GM11168 (cell line): ENCODE data around the gene HHATL.

Source experiments
- in situ Hi-C: fragments of 300-500 bp; cut with MboI; formaldehyde crosslinking; loops from one replicate; pipeline ENCODE4 v1.12.0; 2022; ENCODE audit warnings: low sequenced_read_pairs; ENCODE audit not compliant: unreplicated experiment

HHATL gene

DNA sequence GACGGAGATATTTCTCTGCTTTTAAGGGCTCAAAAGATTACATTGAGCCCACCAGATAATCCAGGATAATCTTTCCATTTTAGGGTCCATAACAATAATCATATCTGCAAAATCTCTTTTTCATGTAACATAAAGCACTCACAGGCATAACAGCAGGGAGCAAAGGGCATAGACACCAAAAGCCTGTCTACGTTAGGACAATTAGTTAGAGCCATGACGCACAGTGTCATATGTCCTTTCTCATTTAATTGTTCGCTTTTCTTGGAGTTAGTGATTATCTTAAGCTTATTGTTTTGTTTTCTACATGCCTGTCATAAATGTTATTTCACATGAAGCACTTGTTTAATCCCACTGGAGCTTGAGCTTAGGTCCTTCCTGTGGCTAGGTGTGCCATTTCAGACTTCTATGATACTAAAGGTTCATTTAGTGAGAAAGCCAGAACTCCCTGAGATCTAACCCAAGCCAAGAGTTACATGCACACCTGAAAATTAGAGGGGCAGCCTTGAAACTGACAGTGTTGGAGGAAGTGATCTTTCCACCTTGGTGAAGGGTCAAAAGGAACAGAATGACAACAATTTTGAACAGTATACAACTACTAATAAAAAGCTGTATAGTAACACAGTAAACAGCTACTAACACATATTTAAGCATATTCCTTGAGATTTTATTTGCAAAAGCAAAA, 11.7 kb upstream of the HHATL start:
- in situ Hi-C loops: no loop called here

DNA sequence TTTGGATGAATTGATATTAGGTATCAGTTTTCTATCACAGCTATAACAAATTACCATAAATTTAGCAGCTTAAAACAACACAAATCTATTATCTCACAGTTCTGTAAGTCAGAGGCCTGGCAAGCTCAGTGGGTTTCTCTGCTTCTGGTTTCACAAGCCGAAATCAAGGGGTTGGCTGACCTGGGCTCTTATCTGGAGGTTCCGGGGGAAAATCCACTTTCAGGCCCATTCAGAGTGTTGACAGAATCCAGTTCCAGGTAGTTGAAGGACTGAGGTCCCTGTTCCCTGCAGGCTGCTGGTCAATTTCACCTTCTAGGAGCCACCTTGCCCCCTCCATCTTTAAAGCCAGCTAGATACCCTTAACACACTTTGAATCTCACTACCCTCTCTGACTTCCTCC, 11.1 kb upstream of the HHATL start:
- in situ Hi-C loops: no loop called here

DNA sequence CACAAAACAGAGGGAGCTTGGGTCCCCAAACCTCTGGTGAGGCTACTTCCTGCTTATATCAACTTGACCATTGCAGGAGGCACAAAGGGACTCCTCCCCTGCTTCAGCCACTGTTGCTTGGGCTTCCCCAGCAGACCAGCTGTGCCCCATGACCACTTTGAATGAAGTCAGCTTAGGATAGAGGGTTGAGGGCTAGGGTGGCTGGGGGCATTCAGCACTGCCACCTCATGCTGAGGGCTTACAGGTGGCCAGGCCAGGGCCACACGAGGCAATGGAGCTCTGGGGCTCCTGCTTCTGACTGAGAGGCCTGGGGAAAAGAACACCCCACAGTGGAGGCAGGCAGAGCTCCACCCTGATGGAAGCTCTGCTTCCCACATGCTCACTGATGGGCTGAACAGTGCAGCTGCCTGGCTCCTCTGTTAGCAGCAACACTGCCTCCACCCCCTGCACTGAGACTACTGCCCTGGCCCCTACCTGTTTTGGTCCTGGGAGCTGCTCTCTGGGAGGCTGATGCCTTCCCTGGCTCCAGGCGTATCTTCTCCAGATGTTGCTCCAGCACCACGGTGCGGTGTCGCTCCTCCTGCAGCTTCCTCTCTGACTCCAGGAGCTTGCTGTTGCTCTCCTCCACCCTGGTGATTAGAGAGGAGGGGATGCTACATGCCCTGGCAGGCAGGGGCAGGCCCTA, 10.2 kb upstream of the HHATL start:
- in situ Hi-C loops: no loop called here

DNA sequence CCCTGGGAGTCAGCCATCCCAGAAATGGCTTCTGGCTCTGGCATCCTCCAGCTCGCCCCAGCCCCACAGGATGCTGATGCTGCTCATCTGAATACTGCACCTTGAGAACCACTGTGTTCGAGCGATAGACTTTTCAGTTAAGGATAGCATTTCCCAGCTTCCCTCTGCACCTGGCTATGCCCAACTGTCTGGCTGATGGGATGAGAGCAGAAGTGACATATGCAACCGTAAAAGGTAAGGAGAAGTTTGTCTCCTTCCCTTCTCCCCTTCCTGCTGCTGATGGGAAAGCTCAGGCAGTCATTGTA, 9.7 kb upstream of the HHATL start:
- in situ Hi-C loops: no loop called here

DNA sequence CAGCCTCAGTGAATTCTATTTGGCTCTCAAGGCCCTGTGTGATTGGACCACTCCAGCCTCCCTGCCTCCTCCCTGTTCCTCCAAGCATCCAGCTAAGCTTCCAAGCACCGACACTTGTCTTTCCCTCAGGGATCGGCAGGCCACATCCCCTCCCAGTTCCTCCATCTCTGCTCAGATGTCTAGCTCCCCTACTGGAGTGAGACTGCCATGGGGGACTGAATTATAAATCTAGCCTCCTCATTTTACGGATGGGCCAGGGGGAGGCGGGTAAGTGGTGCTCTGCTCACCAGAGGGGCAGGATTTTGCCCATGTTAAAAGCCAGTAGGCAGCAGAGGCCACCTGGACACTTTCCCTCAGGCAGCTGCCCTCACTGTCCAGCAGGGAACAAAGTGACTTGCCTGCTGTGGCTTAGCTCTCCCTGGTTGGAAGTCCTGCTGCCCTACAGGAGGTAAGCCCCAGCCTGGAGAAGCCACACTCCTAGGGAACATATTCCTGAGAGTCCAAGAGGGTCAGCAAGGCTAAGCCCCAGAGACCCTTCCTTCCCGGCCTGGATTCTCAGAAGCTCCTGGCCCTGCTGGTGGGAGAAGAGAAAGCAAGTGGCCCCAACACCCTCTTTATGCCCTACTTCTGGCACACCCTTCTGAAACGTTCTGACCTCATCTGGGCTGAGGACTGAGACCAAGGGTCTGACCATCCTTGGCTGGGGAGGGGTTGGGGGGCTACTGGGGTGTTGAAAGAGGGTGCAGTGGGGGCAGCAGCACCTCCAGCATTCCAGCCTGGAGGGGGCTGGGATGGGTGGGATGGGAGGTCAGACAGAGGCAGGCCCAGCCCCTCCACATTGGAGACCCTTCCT, 9.1 kb upstream of the HHATL start:
- in situ Hi-C loops: no loop called here

DNA sequence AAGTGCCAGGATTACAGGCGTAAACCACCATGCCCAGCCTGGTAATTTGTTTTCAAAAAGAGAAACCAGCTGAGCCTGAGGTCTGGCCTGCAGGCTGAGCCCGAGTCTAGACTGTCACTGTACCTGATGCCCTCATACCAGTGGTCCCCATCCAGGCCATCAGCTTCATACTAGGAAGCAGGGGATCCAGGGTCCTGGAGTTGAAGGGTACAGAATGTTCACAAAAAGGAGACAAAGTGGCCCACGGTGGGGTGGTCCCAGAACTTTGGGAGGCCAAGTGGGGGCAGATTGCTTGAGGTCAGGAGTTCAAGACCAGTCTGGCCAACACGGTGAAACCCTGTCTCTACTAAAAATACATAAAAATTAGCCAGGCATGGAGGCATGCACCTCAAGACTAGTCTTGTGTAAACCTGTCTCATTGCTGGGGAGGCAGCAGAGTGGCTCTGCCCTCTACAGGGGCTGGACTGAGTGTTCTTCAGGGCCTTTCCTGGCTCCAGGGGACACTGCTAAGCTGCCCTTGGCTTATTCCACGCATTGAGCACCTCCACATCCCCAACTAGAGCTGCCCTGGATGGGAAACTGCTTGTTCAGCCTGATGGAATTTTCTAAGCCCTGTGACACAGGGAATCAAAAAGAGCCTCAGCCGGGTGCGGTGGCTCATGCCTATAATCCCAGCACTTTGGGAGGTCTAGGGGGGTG, 7.9 kb upstream of the HHATL start:
- in situ Hi-C loops: no loop called here

DNA sequence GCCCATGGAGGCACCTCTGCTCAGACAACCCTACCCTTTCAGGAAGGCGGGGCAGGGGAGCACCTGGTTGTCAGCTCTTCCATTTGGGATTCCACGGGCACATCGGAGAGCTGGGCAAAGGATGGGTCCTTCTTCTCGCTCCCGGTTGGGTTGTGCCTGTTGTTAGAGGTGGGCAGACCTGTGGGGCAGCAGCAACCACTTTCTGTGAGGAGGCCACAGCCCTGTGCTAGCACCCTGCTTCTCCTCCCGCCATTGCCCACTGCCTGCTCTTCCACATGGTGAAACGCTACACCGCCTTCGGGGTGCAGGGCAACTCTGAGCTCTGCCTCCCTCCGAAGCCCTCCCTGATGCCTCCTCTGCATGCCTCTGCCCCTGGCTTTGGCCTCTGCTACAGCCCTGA, 7.0 kb upstream of the HHATL start:
- in situ Hi-C loops: no loop called here

DNA sequence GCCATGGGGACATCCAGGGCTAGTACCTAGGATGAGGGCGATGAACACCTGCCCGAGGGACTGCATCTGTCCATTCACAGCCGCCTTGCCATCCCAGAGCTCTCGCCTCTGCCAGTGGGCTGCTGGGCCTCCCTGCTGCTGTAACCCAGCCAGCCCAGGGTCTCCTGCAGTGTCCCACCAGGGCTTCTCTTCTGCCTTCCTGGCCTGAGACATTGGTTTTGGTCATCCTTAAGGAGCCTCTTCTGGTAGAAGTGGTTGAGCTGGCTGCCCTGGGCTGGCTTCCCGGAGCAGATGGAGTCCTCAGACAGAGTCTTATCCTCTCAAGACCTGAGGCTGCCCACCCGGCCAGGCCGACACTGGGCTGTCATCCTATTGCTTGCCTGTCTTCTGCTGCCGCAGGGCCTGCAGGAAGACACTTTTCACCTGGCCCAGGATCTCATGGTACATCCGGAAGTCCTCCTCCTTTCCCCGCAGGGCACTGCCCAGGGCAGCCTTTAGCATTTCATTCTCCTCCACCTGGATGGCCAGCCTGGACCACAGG, 6.1 kb upstream of the HHATL start:
- in situ Hi-C loops: no loop called here

DNA sequence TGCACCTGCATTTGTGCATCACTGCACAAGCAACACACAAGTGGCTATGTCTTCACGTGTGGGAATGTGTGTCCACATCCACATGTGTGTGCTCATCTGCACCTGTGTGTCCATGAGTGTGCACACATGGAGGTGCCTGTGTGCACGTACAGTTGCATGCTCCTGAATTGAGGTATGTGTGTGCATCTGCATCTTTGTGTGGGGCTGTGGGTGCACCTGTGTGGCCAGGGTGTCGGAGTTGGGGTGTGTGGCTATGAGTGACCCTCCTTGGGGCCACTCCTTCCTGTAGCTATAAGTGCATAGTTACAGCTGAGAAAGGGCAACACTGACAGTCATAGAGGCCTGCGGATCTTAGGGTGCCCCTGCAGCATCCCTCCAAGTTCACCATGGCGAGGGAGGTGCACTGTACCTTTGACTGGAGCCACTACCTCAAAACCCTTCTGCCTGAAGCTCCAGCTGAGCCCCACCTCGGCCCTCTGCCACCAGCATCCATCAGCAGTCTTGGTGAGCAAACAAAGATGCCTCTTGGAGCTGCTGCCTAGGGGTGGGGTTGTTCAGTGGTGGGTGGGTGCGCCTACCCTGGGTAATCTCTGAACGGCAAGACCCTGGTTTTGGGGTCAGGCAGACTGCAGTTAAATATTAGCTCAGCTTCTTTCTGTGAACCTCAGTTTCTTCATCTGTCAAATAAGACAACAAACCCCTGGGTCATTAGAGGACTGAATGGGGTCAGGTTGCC, 5.2 kb upstream of the HHATL start:
- in situ Hi-C loops: no loop called here

DNA sequence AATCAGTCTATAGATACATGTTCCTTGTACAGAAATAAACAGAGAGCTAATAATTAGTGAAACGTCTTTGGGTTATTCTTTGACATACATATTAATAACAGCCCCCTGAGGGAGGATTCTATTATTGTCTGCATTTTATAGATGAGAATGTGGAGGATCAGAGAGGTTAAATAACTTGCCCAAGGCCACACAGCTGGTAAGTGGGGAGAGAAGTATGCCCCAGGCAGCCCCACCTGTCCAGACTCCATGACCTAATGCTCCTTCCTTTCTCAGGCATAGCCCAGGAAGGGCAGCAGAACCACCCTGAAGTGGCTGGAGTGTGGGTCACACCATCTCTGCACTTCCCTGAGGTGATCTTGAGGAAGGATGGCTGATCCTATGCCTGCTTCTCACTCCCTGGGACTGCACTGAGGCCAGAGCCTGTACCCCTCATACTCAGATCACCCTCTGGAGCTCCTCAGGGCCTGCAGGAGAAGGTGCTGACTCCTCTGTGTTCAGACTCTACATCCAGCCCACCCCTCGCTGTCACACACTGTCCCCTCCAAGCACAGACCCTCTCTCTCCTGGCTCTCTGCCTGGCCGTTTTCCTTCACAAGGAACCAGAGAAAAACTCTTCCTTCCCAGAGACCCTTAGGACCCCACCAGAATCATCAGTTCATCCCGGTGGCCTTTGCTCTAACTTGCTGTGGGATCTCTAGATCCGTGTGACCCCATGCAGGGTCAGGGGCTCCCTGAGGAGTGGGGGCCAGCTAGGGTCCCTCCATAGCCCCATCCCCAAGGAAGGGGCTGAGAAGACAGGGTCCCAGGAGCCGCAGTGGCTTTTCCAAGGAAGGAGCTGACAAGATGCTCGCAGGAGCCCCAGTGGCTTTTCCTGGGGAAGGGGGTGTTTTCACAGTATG, 4.4 kb upstream of the HHATL start:
- in situ Hi-C loops: no loop called here

DNA sequence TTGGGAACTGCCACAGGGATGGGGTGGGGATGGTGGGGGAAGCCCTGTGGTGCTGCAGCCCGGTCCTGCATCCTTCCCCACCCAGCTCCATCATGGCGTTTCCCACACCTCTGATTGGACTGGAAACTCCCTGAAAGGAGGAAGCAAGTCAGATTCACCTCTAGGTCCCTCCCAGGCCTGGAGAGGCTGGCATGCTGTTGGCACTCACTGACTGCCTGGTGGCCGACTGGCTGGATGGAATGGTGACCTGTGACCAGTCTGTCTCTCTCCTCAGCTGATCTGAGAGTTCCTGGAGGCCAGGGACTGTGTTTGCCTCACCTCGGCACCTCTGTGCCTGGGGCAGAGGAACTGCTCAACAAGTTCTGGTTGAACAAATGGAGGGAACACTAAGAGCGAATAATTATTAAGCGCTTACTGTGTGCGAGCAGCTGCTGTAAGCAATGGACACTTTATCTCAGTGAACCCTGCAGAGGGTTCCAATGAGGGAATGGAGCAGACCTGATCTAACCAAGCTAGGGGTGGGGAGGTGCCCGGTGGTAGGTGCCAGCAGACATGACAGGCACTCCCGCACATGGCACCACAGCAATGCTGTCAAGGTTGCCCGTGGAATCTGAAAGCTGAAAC, 3.5 kb upstream of the HHATL start:
- in situ Hi-C loops: no loop called here

DNA sequence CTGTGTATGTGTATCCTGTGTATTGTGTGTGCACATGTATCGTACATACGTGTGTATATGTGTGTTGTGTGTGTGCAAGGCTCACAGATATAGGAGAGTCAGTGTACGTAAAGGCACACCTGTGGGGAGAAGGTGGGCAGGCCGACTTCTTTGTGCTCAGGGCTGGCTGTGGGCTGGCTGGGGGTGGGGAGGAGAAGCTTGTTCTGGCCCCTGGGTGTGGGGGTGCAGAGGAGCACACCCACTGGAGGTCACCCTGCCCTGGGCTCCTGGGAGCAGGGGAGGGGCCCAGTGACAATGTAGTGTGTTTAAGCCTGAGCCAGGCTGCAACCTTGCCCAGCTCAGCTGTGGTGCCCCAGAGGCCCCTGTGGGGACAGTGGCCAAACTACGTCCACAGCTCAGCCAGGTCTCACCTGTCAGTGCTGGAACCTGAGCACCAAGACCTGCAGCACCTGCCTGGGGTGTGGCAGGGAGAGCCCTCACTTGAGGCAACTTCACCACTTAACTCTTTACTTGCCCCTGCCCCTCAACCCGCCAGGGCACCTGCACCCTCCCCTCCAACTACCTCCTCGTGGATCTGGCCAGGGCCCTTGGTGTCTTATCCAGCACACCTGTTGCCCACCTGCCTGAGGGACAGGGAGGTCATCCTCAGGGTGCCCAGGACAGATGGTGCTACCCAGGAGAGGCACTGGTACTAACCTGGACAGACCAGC, 2.6 kb upstream of the HHATL start:
- in situ Hi-C loops: no loop called here

DNA sequence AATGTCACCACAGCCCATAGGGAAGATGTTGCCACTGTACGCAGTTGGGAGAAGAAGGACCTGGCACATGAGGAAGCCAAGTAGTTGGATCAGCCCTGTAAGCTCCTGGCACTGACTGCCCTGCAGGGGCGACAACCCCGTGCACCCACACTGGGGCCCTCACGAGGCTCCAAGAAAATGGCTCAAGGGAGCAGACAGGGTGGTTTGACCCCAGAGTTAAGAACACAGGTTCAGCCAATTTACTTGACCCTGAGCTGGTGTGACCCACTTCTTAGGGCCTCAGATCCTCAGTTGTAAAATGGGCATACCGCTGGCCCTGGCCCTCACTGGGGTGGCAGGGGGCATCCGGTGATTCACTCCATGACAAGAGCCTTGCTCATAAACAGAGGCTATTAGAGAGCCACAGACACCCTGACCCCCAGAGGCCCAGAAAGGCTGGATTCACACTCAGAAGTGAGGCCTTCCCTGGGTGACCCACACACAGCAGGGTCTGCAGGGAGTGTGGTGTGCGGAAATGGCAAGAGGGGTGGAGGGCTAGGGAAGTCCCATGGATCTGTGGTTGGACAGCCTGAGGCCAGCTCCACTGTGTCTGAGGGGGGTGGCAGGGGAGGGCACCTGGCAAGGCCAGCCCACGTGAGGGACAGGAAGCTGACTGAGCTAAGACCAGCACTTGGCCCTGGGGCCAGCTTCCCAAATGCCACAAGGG, 1.7 kb upstream of the HHATL start:
- in situ Hi-C loops: no loop called here

DNA sequence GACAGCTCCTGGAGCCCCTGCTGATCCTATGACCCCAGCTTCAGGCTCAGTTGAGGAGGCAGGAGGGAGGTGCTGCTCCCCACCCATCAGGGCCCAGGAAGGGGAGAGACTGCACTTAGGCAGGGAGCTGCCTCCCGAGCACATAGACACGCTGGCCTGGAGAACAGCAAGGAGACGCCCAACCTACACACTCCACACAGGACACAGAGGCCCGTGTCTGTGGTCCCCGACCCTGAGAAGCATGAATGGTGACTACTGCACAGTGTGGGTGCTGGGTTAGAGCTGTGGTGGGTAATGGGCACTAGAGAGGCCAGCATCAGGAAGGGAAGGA, 1.1 kb upstream of the HHATL start:
- in situ Hi-C loops: no loop called here

DNA sequence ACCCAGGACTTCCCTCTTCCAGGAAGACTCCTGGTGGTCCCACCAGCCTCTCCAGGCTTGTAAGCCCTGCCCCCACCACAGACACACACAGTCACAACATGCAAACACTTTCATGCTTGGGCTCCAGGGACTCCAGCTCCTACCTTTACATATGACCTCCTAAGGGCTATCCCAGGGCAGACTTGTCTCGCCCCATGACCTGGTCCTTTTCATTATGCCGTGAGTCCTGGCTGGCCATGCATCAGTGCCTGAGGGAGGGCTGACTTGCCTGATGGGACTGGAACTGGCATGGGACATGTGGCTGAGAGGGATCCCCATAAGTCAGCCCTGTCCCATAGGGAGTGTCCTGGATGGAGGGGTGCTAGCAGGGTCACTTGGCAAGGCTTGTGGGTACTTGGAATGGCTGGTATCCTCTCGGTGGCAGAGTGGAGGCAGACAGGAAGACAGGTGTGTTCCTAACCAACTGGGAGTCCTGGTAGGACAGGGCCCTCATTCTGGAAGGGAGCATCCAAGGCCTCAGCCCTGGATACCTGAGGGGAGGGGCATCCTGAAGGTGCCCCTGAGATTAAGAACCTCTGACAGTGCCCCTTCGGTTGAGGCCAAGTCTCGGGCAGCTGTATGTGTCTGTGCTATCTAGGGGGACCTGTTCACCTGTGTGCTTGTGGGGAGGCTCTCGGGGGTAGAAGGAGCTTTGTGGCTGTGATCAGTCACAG, 540 bp upstream of the HHATL start:
- in situ Hi-C loops: no loop called here

DNA sequence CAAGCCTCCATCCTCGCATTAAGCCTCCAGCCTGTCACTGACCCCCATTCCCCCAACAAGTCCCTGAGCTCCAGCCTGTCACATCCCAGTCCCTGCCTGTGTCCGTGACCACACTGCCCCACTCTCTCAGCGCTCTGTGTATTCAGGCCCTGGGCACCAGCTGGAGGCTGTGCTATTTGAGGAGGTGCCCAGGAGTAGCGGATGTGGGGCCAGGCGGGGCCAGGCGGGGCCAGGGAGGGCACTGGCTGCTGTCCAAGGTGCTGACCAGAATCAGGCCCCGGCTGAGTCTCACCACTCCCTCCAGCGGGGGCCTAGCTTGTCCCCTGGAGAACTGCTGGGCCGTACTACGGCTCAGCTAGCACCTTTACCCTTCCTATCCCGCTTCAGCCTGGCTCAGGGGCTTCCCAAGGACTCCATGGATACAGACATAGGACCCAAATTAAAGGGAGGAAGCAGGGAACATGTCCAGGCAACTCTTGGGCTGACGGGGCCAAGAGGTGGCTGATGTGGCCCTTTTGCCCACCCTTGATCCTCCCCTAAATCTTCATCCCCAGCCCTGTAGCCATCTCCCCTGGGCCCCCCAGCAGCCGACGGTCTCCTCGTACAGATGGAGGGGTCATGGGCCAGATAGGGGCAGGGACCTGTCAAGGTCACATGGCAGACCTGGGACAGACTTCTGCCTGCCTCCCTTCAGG, 1.1 kb downstream of the HHATL start:
- in situ Hi-C loops: no loop called here
